ENCODE measurements around the gene P2RY11. TPM values are rescaled to one million over a fixed set of nuclear protein-coding genes. Genes with fewer than 3 reads are reported as not detected.
A peak's percentile ranks its signal among the peaks of the same experiment; 100 is the strongest.

P2RY11 gene
- polyA plus RNA-seq, 2 of the 4 experiments (the other 2 are of a cell fraction) = 1.9 to 6.4 TPM

- H3K4me2 ChIP-seq = peak overlapping the region; percentile 87
- H3K4me3 ChIP-seq = peak overlapping the region; percentile 34
- H3K9me3 ChIP-seq = no peaks in the 10 kb centered on the region
- FAIRE-seq = no peak
- ChIA-PET CTCF (interaction anchor here (0.8 to 2.2 kb wide), 6 partner anchors 10 to 484 kb away, joined by 3 to 5 read pairs (median 4); partner anchors contain the start of gene PPAN), POLR2A (interaction anchor here (0.6 to 1.4 kb wide), 5 partner anchors 10 to 156 kb away, joined by 3 to 12 read pairs (median 6); partner anchors contain the start of genes MRPL4, P2RY11 and PPAN)
- H3K27ac ChIP-seq = peak overlapping the region; percentile 79 to 89
- DNase-seq (ENCODE audit: low read depth in 1 of 2, low spot score in 1 of 2) = peak; percentile 80 to 88
- WGBS (ENCODE audit: missing lambda C conversion rate) = 0% methylated on average over 1 of the region's 97 CpGs
- peaks cover 4% of the 10 kb centered on the region; the same call in 1 of the 3 replicates for H3K4me1 ChIP-seq
- peak; percentile 81 to 88 for ATAC-seq
- no peak for TF ChIP-seq KDM5A (IDR thresholded peaks at IDR 0.05)
- TF ChIP-seq NPAS2 (CRISPR knock-in tag; IDR thresholded peaks at IDR 0.05; ENCODE audit: borderline replicate concordance) = no peak
- no peak for TF ChIP-seq POLR2AphosphoS2 (conservative IDR thresholded peaks at IDR 0.05; ENCODE audit: low read length)
- no peak for TF ChIP-seq GATA3 (IDR thresholded peaks at IDR 0.05; ENCODE audit: borderline replicate concordance)
- TF ChIP-seq ZFP36 (IDR thresholded peaks at IDR 0.05; ENCODE audit: borderline replicate concordance, partially characterized antibody) = no peak
- no peak for TF ChIP-seq JUNB (IDR thresholded peaks at IDR 0.05)
- TF ChIP-seq SREBF2 (IDR thresholded peaks at IDR 0.05) = no peak
- TF ChIP-seq RFX5 (IDR thresholded peaks at IDR 0.05) = no peak
- no peak for TF ChIP-seq HES2 (IDR thresholded peaks at IDR 0.05)
- peak in 1 of 2 experiments; percentile 54; a peak in 1 of 5 replicates for TF ChIP-seq JUN (IDR thresholded peaks at IDR 0.05)
- no peak for TF ChIP-seq FOSB (CRISPR knock-in tag; IDR thresholded peaks at IDR 0.05)
- TF ChIP-seq HOXB5 (CRISPR knock-in tag; IDR thresholded peaks at IDR 0.05) = 0 out of 2 replicates have a peak, but pooled peaks have one; percentile 45
- TF ChIP-seq KDM1A (IDR thresholded peaks at IDR 0.05; ENCODE audit: low read depth) = no peak
- 0 out of 3 replicates have a peak, but pooled peaks have one; percentile 55 for TF ChIP-seq BCL3 (IDR thresholded peaks at IDR 0.05)
- TF ChIP-seq HEYL (CRISPR knock-in tag; IDR thresholded peaks at IDR 0.05) = no peak
- TF ChIP-seq RCOR1 (IDR thresholded peaks at IDR 0.05; ENCODE audit: low read depth, low read length) = no peak
- peak; percentile 90 for TF ChIP-seq MAX (IDR thresholded peaks at IDR 0.05)
- peak; percentile 96 for TF ChIP-seq E2F6 (IDR thresholded peaks at IDR 0.05; ENCODE audit: borderline replicate concordance, low read depth)
- TF ChIP-seq CBX2 (IDR thresholded peaks at IDR 0.05; ENCODE audit: borderline replicate concordance, low read depth) = no peak
- TF ChIP-seq USF2 (IDR thresholded peaks at IDR 0.05) = no peak
- TF ChIP-seq HOXA7 (CRISPR knock-in tag; IDR thresholded peaks at IDR 0.05) = no peak
- no peak for TF ChIP-seq FOSL2 (IDR thresholded peaks at IDR 0.05)
- TF ChIP-seq FOSL2 (CRISPR knock-in tag; IDR thresholded peaks at IDR 0.05) = no peak
- no peak for TF ChIP-seq ELK1 (IDR thresholded peaks at IDR 0.05; ENCODE audit: low read depth, low read length)
- no peak for TF ChIP-seq FOXS1 (CRISPR knock-in tag; IDR thresholded peaks at IDR 0.05)
- peak; percentile 76 for TF ChIP-seq POLR2A (IDR thresholded peaks at IDR 0.05; ENCODE audit: low read length)
- TF ChIP-seq SMC3 (IDR thresholded peaks at IDR 0.05) = no peak
- TF ChIP-seq TP53 (CRISPR knock-in tag; IDR thresholded peaks at IDR 0.05) = 0 out of 2 replicates have a peak, but pooled peaks have one; percentile 42
- TF ChIP-seq TFCP2L1 (CRISPR knock-in tag; IDR thresholded peaks at IDR 0.05) = no peak
- no peak for TF ChIP-seq EP300 (IDR thresholded peaks at IDR 0.05)
- no peak for TF ChIP-seq REST (IDR thresholded peaks at IDR 0.05)
- no peak for TF ChIP-seq ZC3H11A (IDR thresholded peaks at IDR 0.05)
- no peak for TF ChIP-seq CHD4 (IDR thresholded peaks at IDR 0.05; ENCODE audit: borderline replicate concordance)
- no peak for TF ChIP-seq MAZ (IDR thresholded peaks at IDR 0.05; ENCODE audit: borderline replicate concordance, low read depth, low read length)
- TF ChIP-seq CEBPB (IDR thresholded peaks at IDR 0.05) = no peak
- TF ChIP-seq HDAC2 (IDR thresholded peaks at IDR 0.05) = no peak
Observed at GRCh38 chr19:10095948-10096614, 15.4 kb upstream of the P2RY11 start.
